ENCODE measurements around the gene SLC44A1.

DNA sequence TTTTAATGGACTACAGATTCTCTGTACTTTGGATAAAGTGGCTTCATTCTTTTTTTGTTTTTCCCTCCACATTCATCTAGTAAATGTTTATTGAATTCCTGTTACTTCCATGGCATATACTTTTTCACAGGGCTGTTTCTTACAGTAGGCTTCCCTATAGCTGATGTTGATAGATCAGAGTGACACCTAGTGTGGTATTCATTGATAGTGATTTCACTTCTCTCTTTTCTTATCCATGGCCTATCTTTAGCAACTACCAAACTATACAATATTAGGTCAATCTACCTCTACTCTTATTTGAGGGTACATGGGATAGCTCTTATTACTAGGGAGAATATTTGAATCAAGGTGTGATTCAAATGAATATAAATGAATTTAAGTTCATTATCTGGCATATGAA is 239.2 kb downstream of the SLC44A1 start:
- TF ChIP-seq EZH2 (IDR thresholded peaks at IDR 0.05; ENCODE audit: insufficient read depth, poor library complexity, severe bottlenecking) (no peak), EZH2phosphoT487 (IDR thresholded peaks at IDR 0.05; ENCODE audit: insufficient read depth, low read depth) (no peak)

Measured in GM23248 (cell line).